CD1c-positive myeloid dendritic cell (primary cell): ENCODE measurements around the gene ABL1.

Experiments used
- DNase-seq: peaks from one replicate; pipeline ENCODE4 v3.0.0-alpha.2; 2016; ENCODE audit errors: extremely low spot score

Gene ABL1

GRCh38 chr9:130872093-130872492, 37.0 kb downstream of the ABL1 start:
- no peak for DNase-seq

- no peak for DNase-seq
These were observed 37.5 kb downstream of the ABL1 start for GRCh38 chr9:130872508-130872907.

GRCh38 chr9:130872912-130873503, 38.0 kb downstream of the ABL1 start:
- no peak for DNase-seq

- no peak for DNase-seq
These were observed 38.9 kb downstream of the ABL1 start for GRCh38 chr9:130873966-130874365.

GRCh38 chr9:130874783-130875182, 39.7 kb downstream of the ABL1 start:
- DNase-seq: no peak

GRCh38 chr9:130877300-130877699, 42.2 kb downstream of the ABL1 start:
- no peak for DNase-seq

GRCh38 chr9:130878295-130878694, 43.2 kb downstream of the ABL1 start:
- no peak for DNase-seq

- DNase-seq: no peak
These were observed 44.9 kb downstream of the ABL1 start for GRCh38 chr9:130879863-130880411.

- no peak for DNase-seq
These were observed 45.7 kb downstream of the ABL1 start for GRCh38 chr9:130880599-130881220.

- no peak for DNase-seq
These were observed 46.5 kb downstream of the ABL1 start for GRCh38 chr9:130881516-130881915.

- no peak for DNase-seq
These were observed 47.7 kb downstream of the ABL1 start for GRCh38 chr9:130882696-130883225.

GRCh38 chr9:130883479-130883878, 48.4 kb downstream of the ABL1 start:
- DNase-seq: no peak

- DNase-seq: no peak
These were observed 49.1 kb downstream of the ABL1 start for GRCh38 chr9:130884111-130884531.

- DNase-seq: no peak
These were observed 49.8 kb downstream of the ABL1 start for GRCh38 chr9:130884542-130885483.

GRCh38 chr9:130885484-130886375, 50.7 kb downstream of the ABL1 start:
- no peak for DNase-seq

- DNase-seq: no peak
These were observed 51.9 kb downstream of the ABL1 start for GRCh38 chr9:130886981-130887380.

- DNase-seq: no peak
These were observed 52.6 kb downstream of the ABL1 start for GRCh38 chr9:130887494-130888144.

GRCh38 chr9:130888146-130888885, 53.3 kb downstream of the ABL1 start:
- no peak for DNase-seq

- DNase-seq: no peak
These were observed 55.1 kb downstream of the ABL1 start for GRCh38 chr9:130890124-130890523.
